Right ventricle myocardium inferior (tissue), 1 donor: ENCODE measurements around the gene BET1L. TPM values are rescaled to one million over a fixed set of nuclear protein-coding genes. Genes with fewer than 3 reads are reported as not detected.

ENCODE experiments used
- ATAC-seq: fragments of 200-7000 bp; cut with Tn5 transposase; one replicate; pipeline ENCODE4 v1.9.1; 2020; ENCODE audit warnings: mild to moderate bottlenecking, moderate library complexity
- DNase-seq: peaks from one replicate; pipeline ENCODE4 v3.0.0; 2021; ENCODE audit errors: missing footprints
- intact Hi-C: fragments of 100-400 bp; cut with DNase I; formaldehyde crosslinking; loops from one replicate; pipeline ENCODE4 v1.11.0; 2022
- total RNA-seq: library from RNA; stranded (reverse); fragmentation: NEBNext Ultra II Directional; extraction: Animal tissue kit (Norgen Biotek cat#: 25700); gene quantifications from one replicate; pipeline ENCODE4 v1.2.1, GENCODE V29; 2021
- donor health status: DM: no; HTN: yes; CAD: no; lungs with severe emphysema.

Gene BET1L
- total RNA-seq, 1 donor from 2014 or later: 19.4 TPM

DNA sequence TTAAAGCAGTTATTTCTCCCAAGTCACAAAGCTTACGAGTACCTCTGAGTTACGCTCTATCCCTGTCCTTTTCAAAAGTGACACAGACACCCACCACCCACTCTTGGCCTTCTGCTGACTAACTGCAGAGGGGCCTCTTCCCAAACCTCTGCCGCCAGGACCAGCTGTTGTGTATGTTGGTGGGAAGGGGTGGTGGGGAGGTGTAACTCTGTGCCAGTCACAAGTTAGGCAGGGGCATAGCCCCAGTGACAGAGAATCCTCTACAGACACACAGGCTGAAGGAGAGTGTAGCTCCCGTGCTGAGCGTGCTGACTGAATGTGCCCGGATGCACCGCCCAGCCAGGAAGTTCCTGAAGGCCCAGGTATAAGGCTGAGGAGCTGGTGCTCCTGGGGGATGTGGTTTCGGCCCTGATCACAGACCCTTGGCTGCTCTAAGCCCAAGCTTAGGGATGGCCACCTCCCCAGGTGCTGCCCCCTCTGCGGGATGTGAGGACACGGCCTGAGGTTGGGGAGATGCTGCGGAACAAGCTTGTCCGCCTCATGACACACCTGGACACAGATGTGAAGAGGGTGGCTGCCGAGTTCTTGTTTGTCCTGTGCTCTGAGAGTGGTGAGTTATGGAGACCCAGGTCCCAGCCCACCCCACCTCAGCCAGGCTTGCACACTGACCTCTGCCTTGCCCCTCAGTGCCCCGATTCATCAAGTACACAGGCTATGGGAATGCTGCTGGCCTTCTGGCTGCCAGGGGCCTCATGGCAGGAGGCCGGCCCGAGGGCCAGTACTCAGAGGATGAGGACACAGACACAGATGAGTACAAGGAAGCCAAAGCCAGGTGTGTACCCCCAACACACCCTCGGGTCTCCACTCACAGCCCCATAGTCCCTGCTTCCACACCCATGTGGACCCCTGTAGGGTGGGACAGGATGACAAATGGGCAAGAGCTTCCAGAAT lies 5.2 kb upstream of the BET1L start:
- ATAC-seq (no peak), DNase-seq (no peak)
- intact Hi-C loops: no loop called here

DNA sequence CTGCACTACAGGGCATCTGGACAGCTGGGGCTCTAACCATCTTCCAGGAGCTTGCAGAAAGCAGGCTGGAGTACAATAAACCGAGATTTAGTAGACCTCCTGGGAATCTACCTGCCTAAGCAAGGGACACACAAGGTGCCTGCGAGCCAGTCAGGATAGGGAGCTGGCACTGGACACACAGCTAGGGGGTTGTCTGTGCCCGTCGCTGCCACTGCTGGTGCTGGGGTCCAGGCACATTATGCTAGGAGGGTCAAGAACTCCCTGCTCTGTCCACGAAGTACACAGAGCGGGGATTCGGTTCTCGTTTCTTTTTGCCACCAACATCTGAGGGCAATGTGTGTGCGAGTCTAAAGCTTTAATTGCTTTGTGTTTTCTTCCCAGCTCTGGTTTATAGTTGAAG lies 4.5 kb upstream of the BET1L start:
- ATAC-seq (no peak), DNase-seq (no peak)
- intact Hi-C loops: no loop called here

DNA sequence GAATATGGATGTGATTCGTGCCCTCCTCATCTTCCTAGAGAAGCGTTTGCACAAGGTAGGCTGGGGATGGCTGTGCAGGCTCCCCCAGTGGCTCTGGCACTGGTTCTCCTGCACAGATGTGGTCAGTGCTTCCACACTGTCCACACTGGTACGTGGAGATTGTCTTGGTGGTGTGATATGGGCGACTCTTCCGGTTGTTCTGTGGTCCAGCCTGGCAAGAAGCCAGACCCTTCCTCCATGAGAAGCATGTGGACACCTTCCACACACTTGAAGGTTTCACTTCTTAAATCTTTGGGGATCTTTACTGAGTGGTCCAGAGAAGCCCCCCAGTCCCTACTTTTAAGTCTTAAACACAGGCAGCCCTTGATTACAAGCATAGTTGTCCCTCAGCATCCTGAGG lies 4.1 kb upstream of the BET1L start:
- ATAC-seq (no peak), DNase-seq (no peak)
- intact Hi-C loops: no loop called here

DNA sequence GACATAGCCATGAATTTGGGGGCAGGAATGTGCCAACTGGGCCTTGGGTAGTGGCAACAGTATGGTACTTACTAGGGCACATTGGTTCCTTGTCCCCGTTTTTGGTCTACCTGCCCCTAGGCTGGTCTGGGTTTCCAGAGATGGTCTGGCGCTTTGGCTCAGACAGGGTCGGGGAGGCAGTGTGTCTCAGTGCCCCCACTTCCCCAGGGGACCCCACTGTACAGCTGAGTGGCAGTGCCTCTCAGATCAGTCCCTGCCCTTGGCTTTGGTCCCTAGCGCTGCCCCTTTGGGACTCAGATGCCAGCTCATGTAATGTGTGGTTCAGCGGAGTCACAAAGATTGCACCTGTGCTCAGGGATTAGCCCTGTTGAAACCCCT lies 3.6 kb upstream of the BET1L start:
- DNase-seq (no peak), ATAC-seq (no peak)
- intact Hi-C loops: no loop called here

DNA sequence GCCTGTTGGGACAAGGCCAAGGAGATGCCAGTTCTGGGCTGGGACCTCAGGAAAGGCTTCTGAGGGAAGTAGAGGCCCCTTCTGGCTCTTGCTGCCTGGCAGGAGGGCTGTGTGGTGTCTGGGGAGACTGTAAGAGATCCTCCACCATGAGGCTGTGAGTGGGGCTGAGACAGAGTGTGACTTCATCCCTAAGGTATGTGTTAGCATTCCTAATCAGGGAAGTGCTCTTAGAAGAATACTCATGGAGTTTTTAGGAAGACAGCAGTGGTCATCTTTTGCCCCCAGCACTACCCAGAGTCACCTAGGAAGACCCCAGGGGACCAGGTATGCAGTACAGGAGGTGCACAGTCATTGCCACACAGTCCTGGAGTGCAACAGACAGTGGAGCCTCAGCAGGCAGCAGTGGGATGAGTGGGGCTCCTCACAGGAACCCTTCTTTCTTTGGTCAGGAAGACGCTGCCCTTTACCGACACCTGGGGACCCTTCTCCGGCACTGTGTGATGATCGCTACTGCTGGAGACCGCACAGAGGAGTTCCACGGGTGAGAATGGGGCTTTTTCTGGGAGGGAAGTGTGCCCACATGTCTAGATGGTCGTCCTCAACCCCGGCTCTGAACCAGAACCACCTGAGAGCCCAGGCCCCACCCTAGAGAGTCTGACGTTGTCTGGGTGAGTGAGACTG lies 3.1 kb upstream of the BET1L start:
- intact Hi-C loops: no loop called here
- no peak for DNase-seq
- ATAC-seq: no peak

- no peak for ATAC-seq
- no peak for DNase-seq
- intact Hi-C loops: no loop called here
Measured at GRCh38 chr11:209275-210121, 2.3 kb upstream of the BET1L start.

DNA sequence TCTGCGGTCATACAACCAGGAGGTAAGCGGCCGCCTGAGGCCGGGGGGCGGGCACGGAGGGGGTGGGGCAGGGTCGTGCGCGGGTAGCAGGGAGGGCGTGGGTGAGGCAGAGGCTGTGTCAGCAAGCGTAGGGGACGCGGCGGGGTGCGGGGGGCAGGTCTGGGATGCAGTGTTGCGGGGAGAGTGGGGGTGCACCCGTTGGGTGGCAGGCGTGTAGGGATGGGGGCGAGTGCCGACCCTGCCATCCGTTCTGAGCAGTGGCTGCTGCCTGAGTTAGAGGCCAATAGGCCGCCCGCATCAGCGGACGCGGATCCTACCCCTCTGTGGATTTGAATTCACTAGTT lies 1.7 kb upstream of the BET1L start:
- intact Hi-C loops: loop anchor here (1.0 kb wide), 1 partner anchor 24 kb away; no protein-coding TSS in a partner anchor
- peak; percentile 0 for ATAC-seq
- DNase-seq: no peak

- ATAC-seq (peak; percentile 78), DNase-seq (peak; percentile 93)
- intact Hi-C loops: loop anchor here (1.0 kb wide), 1 partner anchor 25 kb away; no protein-coding TSS in a partner anchor
Measured at GRCh38 chr11:208181-208916, 1.1 kb upstream of the BET1L start.

DNA sequence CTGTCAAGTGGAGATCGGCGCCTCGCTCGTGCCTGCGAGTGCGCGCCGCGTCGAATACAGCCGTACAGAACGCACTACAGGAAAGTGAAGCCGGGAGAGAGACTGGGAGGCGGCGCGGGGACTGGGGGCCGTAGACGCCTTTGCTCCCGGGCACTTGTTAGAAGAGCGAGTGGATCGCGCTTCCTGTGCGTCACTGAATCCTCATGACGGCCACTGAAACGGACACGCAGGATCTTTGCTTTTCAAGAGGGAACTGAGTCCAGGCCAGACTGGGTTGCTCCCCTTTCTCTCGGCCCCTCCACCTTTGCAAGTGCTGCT lies 623 bp upstream of the BET1L start:
- intact Hi-C loops: loop anchor here (1.0 kb wide), 2 partner anchors 25 to 28 kb away; partner anchors contain the start of genes PSMD13 and SIRT3
- DNase-seq (no peak), ATAC-seq (no peak)

DNA sequence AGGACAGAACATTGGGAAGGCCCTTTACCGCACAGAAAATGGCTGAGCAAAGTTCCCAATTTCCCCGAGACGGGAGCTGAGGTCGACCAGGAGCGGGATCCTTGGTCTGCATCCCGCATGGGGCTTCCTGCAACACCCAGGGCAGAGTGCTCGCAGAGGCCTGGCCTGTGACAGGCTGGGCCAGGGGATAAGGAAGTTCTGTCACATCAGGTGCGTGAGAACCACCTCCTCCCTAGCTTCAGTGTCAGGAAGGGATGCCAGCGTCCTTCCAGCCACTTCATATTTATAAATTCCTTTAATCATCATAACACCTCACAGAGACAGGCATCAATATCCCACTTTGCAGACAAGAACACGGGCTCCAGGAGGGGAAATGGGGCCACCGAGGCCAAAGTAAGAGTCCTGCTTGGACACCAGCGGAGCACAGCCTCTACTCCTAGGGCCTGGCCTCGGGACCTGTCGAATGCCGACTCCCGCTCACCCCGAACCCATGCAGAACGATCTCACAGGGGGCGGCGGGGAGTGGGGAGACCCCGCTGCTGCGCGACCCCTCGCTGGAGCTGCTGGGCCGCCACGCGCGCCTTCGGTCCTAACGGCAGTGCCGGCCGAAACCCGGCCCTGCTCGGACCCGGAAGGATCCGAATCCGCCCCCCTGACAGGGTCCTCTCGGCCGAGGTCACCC lies 532 bp downstream of the BET1L start:
- intact Hi-C loops: loop anchor here (1.0 kb wide), 1 partner anchor 30 kb away; the partner anchor contains the start of genes PSMD13 and SIRT3
- DNase-seq: no peak

DNA sequence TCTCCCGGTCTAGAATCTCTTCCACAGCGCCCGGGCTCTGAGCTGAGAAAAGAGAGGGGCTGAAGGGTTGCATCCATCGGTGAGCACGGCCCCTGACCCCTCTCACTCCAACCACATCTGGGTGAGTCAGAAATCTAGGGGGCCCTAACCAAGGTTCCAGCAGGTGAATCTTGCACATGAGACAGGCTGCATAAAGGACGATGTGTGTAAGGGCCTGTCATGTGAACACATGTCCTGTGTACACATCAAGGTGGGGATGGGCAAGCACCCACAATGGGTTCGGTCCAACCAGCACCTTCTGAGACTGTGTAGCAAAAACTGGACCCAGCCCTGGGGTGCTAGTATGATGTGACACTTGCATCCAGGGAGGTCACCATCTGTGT lies 1.2 kb downstream of the BET1L start:
- DNase-seq: no peak
- no peak for ATAC-seq
- intact Hi-C loops: no loop called here

More for the DNA sequence above, 532 bp downstream of the BET1L start:
- ATAC-seq: no peak

DNA sequence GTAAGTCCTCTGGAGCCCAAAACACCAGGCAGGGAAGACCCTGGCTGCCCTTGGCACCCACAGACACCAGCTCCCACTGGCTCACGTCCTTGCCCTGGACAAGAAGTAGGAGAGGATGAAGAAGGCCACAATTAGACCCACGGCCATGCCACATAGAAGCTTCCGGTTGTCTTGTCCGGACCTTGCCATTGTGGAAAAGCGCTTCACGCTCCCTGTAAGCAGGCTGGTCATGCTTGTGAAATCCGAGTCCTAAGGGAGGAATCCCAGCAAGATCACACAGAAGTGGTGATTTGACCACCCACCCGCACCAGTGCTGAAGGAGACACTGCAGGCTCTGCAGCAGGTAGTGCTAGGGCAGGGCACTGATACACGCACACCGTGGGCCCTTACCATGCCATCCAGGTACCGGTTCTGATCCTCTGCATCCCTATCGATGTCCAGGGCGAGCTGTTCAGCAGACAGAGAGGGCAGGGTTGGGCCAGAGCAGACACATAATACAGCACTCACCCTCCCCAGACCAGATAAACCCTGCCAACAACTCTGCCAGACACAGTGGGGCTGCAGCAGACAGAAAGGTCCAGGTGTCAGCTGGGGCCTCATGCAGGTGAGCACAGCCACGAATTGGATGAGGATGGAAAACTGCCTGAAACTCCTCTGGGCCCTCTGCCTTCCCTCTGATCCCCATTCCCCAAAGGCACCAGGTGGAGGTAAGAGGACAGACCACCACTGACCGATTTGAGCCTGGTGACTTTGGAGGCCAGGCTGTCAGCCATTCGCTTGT lies 1.8 kb downstream of the BET1L start:
- DNase-seq (no peak), ATAC-seq (no peak)
- intact Hi-C loops: no loop called here

DNA sequence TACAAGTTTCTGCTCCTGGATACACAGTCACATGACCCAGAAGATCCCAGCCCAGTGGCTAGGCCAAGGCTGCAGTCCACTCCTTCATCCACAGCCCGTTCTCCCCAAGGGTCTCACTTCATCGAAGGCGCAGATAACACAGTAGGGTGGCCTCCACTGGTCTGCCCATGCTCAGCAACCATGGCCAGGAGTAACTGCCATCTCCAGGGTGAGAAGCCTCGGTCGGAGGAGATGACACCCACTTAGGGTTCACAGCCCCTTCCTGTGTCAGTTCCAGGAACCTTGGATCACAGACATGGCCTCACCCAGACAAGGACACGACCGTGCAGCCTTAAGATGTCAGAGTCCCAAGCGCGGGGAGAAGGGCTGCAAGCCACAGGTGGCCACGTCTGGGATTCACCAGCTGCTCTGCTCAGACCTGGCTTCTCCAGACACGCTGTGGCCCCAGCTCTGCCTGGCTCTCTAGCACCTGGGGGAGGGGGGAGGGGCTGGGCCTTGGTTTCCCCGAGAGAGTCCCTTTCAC lies 2.6 kb downstream of the BET1L start:
- DNase-seq (no peak), ATAC-seq (no peak)
- intact Hi-C loops: no loop called here

DNA sequence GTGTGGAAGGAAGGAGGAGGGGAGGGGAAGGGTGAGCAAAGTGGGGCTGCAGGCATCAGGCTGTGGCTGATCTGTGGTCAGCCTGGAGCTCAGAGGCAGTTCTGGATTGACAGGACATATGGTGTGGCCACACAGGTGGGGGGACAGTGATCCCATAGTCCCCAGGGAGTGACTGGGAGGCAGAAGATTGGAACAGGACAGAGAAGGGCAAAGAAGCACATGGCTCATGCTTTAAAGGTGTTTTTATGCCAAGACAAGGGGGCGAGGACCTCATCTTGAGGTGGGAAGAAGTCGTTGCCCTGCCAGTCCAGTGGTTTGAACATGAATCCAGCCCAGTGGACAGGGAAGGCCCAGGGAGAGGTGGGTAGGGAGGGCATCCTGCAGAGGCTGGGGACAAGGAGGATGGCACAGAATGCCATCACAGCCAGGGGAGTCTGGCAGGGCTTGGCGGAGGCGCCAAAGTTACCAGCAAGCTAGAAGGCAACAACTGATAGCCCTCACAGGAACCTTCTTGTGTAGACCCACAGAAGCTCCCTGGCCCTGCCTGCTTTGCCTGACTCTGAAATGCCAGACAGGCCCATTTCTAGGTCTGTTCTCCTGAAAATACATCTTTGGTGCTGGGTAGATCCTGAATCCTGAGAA lies 3.1 kb downstream of the BET1L start:
- no peak for DNase-seq
- intact Hi-C loops: no loop called here

GRCh38 chr11:203056-203944 lies 3.9 kb downstream of the BET1L start:
- ATAC-seq (no peak), DNase-seq (no peak)
- intact Hi-C loops: no loop called here

More for the DNA sequence above, 3.1 kb downstream of the BET1L start:
- ATAC-seq: no peak

- ATAC-seq (no peak), DNase-seq (no peak)
- intact Hi-C loops: no loop called here
Measured at GRCh38 chr11:202490-202889, 4.7 kb downstream of the BET1L start.
